GM12878 (cell line): ENCODE measurements around the gene GDF15. TPM values are rescaled to one million over a fixed set of nuclear protein-coding genes. Genes with fewer than 3 reads are reported as not detected.

Experiments used
- CBX3 ChIP-seq: fragments of 200-600 bp; sonication (generic); IDR thresholded peaks from 2 replicates; pipeline ENCODE4 v1.6.1; 2016; ENCODE audit warnings: low read depth, borderline replicate concordance
- CREM ChIP-seq: IDR thresholded peaks from 2 replicates; pipeline ENCODE4 v1.6.1; 2014; ENCODE audit warnings: antibody characterized with exemption, low read depth
- ESRRA ChIP-seq: IDR thresholded peaks from 2 replicates; pipeline ENCODE4 v1.6.1; 2012; ENCODE audit warnings: mild to moderate bottlenecking, low read length, improper control_type of control experiment
- HCFC1 ChIP-seq: fragments of 150-350 bp; IDR thresholded peaks from 2 replicates; pipeline ENCODE4 v1.6.1; 2014; ENCODE audit warnings: low read length
- IKZF2 ChIP-seq, 2 experiments: fragments of 450-650 bp; IDR thresholded peaks; 2 replicates each; pipeline ENCODE4 v1.6.1; 2017; ENCODE audit warnings: mild to moderate bottlenecking in 2 of 2, moderate library complexity in 2 of 2
- LARP7 ChIP-seq: fragments of 450-650 bp; IDR thresholded peaks from 2 replicates; pipeline ENCODE4 v1.6.1; 2017; ENCODE audit warnings: mild to moderate bottlenecking
- MEF2A ChIP-seq: IDR thresholded peaks from 2 replicates; pipeline ENCODE4 v1.6.1; 2011; ENCODE audit warnings: low read depth, mild to moderate bottlenecking, low read length, moderate library complexity; ENCODE audit not compliant: insufficient read depth
- MTA2 ChIP-seq: fragments of 450-650 bp; IDR thresholded peaks from 2 replicates; pipeline ENCODE4 v1.6.1; 2016; ENCODE audit warnings: low read depth, mild to moderate bottlenecking, moderate library complexity
- MYC ChIP-seq: IDR thresholded peaks from 2 replicates; pipeline ENCODE4 v1.6.1; 2011; ENCODE audit warnings: mild to moderate bottlenecking, low read length, moderate library complexity, inconsistent platforms; ENCODE audit not compliant: insufficient read depth, insufficient replicate concordance, insufficient read length, severe bottlenecking
- NBN ChIP-seq: fragments of 450-650 bp; IDR thresholded peaks from 2 replicates; pipeline ENCODE4 v1.6.1; 2016
- NRF1 ChIP-seq: conservative IDR thresholded peaks from 2 replicates; pipeline ENCODE4 v1.6.1; 2011; ENCODE audit warnings: mild to moderate bottlenecking, low read depth, low read length, improper control_type of control experiment
- PAX5 ChIP-seq: IDR thresholded peaks from 2 replicates; pipeline ENCODE4 v1.6.1; 2011; ENCODE audit warnings: low read depth, low read length, borderline replicate concordance
- RB1 ChIP-seq: fragments of 450-650 bp; formaldehyde crosslinking; IDR thresholded peaks from 2 replicates; pipeline ENCODE4 v1.6.1; 2017; ENCODE audit warnings: mild to moderate bottlenecking, borderline replicate concordance
- RBBP5 ChIP-seq: fragments of 200-600 bp; sonication (generic); conservative IDR thresholded peaks from 2 replicates; pipeline ENCODE4 v1.6.1; 2016
- RELA ChIP-seq: fragments of 450-650 bp; IDR thresholded peaks from 2 replicates; pipeline ENCODE4 v1.8.0; 2014; ENCODE audit warnings: borderline replicate concordance; ENCODE audit not compliant: partially characterized antibody
- SMARCA5 ChIP-seq: fragments of 450-650 bp; IDR thresholded peaks from 2 replicates; pipeline ENCODE4 v1.6.1; 2017; ENCODE audit warnings: mild to moderate bottlenecking
- SP1 ChIP-seq: IDR thresholded peaks from one replicate; pipeline ENCODE4 v1.6.1; 2011; ENCODE audit warnings: low read depth, low read length
- SREBF1 ChIP-seq: IDR thresholded peaks from 2 replicates; pipeline ENCODE4 v1.6.1; 2012; ENCODE audit warnings: mild to moderate bottlenecking, low read length
- TCF7 ChIP-seq: IDR thresholded peaks from 2 replicates; pipeline ENCODE4 v1.6.1; 2014; ENCODE audit warnings: antibody characterized with exemption, borderline replicate concordance
- ZNF217 ChIP-seq: fragments of 450-650 bp; IDR thresholded peaks from 2 replicates; pipeline ENCODE4 v1.6.1; 2017; ENCODE audit warnings: antibody characterized with exemption, mild to moderate bottlenecking
- ZNF24 ChIP-seq: fragments of 450-650 bp; IDR thresholded peaks from 2 replicates; pipeline ENCODE4 v1.6.1; 2017; ENCODE audit warnings: antibody characterized with exemption, mild to moderate bottlenecking
- ZNF274 ChIP-seq: IDR thresholded peaks from one replicate; pipeline ENCODE4 v1.8.0; 2011; ENCODE audit not compliant: insufficient read length, insufficient read depth
- ZNF622 ChIP-seq: fragments of 450-650 bp; IDR thresholded peaks from 2 replicates; pipeline ENCODE4 v1.6.1; 2017; ENCODE audit warnings: mild to moderate bottlenecking, inconsistent platforms
- ZZZ3 ChIP-seq: IDR thresholded peaks from 2 replicates; pipeline ENCODE4 v1.6.1; 2011; ENCODE audit warnings: low read depth; ENCODE audit not compliant: control insufficient read depth, insufficient read length
- polyA plus RNA-seq, 11 experiments: library from polyadenylated mRNA; depleted of rRNA in 4 of 11; unstranded in 6 of 11; stranded (reverse) in 5 of 11; fragments of >200 nt; fragmentation: Nextera tagmentation in 4 of 11; fragmentation: Illumina TruSeq in 1 of 11; extraction: Ambion mirVana in 4 of 11; extraction: Trizol in 1 of 11; gene quantifications; 1 replicate in 1 of 11; 2 replicates in 10 of 11; pipeline versions ENCODE4 v1.2.1 to v1.2.3, GENCODE V29; 2011 to 2016; ENCODE audit warnings: inconsistent platforms in 2 of 11, missing spikeins in 2 of 11, low read depth in 1 of 11
- total RNA-seq, 4 experiments: library from RNA; depleted of rRNA in 3 of 4; stranded (reverse); fragments of >200 nt in 3 of 4; fragmentation: Illumina TruSeq in 1 of 4; extraction: Trizol in 1 of 4; gene quantifications; 2 replicates each; pipeline versions ENCODE4 v1.2.1 to v1.2.3, GENCODE V29; 2013 to 2021
- TF ChIP-seq, protein P1 (sequence below): IDR thresholded peaks from 2 replicates; pipeline ENCODE4 v1.6.1; 2012; ENCODE audit warnings: mild to moderate bottlenecking, low read depth, low read length
- TF ChIP-seq, protein P2 (sequence below), 3 experiments: IDR thresholded peaks in 2 of 3; conservative IDR thresholded peaks in 1 of 3; 2 replicates each; pipeline ENCODE4 v1.5.1; 2011; ENCODE audit warnings: low read depth in 3 of 3, low read length in 3 of 3, mild to moderate bottlenecking in 3 of 3, control low read depth in 2 of 3, moderate library complexity in 2 of 3, inconsistent platforms in 1 of 3, mixed read lengths in 1 of 3; ENCODE audit not compliant: control insufficient read depth in 2 of 3, insufficient read depth in 1 of 3; ENCODE audit errors: extremely low read depth in 1 of 3
- TF ChIP-seq, protein P3 (sequence below): IDR thresholded peaks from 2 replicates; pipeline ENCODE4 v1.6.1; 2012; ENCODE audit warnings: low read depth, low read length, improper control_type of control experiment
- TF ChIP-seq, protein P4 (sequence below): fragments of 450-650 bp; IDR thresholded peaks from 2 replicates; pipeline ENCODE4 v1.6.1; 2014; ENCODE audit warnings: mild to moderate bottlenecking

Gene GDF15
- total and polyA plus RNA-seq, 10 of the 15 experiments (the other 5 are each of a cell fraction or from before 2014, with no cell fraction given): 0.11 to 3.6 (median 1.6) TPM; not detected in 1

DNA sequence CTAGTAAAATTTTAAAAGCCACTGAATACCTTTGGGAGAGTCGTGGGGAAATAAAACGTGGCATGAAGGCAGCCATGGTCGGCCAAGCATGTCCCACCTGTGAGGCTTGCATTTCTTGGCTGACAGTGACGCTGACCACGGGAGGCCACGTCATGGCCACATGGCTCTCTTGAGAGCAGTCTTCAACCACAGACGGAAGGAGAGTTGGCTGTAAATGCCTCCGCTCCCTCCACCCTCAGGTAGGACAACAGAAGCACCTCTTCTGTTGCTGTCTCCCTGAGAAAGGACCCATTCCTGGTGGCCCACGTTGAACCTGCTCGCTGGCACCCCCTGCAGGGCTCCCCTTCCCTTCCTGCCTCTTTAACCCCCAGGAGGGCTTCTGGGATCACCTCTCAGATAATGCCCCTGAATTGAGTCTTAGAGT lies 22.1 kb downstream of the GDF15 start (continued):
- TF ChIP-seq, protein P1, sequence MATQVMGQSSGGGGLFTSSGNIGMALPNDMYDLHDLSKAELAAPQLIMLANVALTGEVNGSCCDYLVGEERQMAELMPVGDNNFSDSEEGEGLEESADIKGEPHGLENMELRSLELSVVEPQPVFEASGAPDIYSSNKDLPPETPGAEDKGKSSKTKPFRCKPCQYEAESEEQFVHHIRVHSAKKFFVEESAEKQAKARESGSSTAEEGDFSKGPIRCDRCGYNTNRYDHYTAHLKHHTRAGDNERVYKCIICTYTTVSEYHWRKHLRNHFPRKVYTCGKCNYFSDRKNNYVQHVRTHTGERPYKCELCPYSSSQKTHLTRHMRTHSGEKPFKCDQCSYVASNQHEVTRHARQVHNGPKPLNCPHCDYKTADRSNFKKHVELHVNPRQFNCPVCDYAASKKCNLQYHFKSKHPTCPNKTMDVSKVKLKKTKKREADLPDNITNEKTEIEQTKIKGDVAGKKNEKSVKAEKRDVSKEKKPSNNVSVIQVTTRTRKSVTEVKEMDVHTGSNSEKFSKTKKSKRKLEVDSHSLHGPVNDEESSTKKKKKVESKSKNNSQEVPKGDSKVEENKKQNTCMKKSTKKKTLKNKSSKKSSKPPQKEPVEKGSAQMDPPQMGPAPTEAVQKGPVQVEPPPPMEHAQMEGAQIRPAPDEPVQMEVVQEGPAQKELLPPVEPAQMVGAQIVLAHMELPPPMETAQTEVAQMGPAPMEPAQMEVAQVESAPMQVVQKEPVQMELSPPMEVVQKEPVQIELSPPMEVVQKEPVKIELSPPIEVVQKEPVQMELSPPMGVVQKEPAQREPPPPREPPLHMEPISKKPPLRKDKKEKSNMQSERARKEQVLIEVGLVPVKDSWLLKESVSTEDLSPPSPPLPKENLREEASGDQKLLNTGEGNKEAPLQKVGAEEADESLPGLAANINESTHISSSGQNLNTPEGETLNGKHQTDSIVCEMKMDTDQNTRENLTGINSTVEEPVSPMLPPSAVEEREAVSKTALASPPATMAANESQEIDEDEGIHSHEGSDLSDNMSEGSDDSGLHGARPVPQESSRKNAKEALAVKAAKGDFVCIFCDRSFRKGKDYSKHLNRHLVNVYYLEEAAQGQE: no peak
- TF ChIP-seq IKZF2 (IDR thresholded peaks at IDR 0.05) (peak; percentile 71 to 75; a peak in 3 of 4 replicates), MEF2A (no peak), SMARCA5 (no peak), HCFC1 (no peak), ZNF24 (no peak), NRF1 (no peak), NBN (peak; percentile 91), PAX5 (peak; percentile 99), ZNF217 (no peak), LARP7 (no peak), CBX3 (no peak), TCF7 (no peak), SP1 (peak; percentile 54), ZNF274 (no peak), RBBP5 (no peak), ZNF622 (no peak), CREM (peak; percentile 90), RELA (no peak), ZZZ3 (no peak), ESRRA (no peak), MYC (no peak), RB1 (no peak), SREBF1 (no peak), MTA2 (peak; percentile 67)
- TF ChIP-seq, protein P2, sequence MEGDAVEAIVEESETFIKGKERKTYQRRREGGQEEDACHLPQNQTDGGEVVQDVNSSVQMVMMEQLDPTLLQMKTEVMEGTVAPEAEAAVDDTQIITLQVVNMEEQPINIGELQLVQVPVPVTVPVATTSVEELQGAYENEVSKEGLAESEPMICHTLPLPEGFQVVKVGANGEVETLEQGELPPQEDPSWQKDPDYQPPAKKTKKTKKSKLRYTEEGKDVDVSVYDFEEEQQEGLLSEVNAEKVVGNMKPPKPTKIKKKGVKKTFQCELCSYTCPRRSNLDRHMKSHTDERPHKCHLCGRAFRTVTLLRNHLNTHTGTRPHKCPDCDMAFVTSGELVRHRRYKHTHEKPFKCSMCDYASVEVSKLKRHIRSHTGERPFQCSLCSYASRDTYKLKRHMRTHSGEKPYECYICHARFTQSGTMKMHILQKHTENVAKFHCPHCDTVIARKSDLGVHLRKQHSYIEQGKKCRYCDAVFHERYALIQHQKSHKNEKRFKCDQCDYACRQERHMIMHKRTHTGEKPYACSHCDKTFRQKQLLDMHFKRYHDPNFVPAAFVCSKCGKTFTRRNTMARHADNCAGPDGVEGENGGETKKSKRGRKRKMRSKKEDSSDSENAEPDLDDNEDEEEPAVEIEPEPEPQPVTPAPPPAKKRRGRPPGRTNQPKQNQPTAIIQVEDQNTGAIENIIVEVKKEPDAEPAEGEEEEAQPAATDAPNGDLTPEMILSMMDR (IDR thresholded peaks at IDR 0.05 in 2 of 3, conservative IDR thresholded peaks at IDR 0.05 in 1 of 3; ENCODE audit: control insufficient read depth in 2 of 3, extremely low read depth in 1 of 3, insufficient read depth in 1 of 3, low read depth in 3 of 3, low read length in 3 of 3): peak; percentile 56 to 60 (median 59)
- TF ChIP-seq, protein P3, sequence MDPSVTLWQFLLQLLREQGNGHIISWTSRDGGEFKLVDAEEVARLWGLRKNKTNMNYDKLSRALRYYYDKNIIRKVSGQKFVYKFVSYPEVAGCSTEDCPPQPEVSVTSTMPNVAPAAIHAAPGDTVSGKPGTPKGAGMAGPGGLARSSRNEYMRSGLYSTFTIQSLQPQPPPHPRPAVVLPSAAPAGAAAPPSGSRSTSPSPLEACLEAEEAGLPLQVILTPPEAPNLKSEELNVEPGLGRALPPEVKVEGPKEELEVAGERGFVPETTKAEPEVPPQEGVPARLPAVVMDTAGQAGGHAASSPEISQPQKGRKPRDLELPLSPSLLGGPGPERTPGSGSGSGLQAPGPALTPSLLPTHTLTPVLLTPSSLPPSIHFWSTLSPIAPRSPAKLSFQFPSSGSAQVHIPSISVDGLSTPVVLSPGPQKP: no peak
- TF ChIP-seq, protein P4, sequence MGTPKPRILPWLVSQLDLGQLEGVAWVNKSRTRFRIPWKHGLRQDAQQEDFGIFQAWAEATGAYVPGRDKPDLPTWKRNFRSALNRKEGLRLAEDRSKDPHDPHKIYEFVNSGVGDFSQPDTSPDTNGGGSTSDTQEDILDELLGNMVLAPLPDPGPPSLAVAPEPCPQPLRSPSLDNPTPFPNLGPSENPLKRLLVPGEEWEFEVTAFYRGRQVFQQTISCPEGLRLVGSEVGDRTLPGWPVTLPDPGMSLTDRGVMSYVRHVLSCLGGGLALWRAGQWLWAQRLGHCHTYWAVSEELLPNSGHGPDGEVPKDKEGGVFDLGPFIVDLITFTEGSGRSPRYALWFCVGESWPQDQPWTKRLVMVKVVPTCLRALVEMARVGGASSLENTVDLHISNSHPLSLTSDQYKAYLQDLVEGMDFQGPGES: no peak
